ENCODE data around the gene ANKRD34A. TPM values are rescaled to one million over a fixed set of nuclear protein-coding genes. Genes with fewer than 3 reads are reported as not detected.

ANKRD34A gene
- total and polyA plus RNA-seq, 2 of the 4 experiments (the other 2 are of a cell fraction), result 0.90 to 1.9 TPM

GRCh38 chr1:145991735-145992412 lies 27.5 kb upstream of the ANKRD34A start:
- Histone ChIP-seq H3K9me1 (ENCODE audit: insufficient read depth, low read length) (peaks cover 9% of the 10 kb centered on the region), H4K91ac (ENCODE audit: insufficient read depth, low read depth, low read length) (no peak overlapping the region), H3K36me3 (ENCODE audit: control insufficient read depth, insufficient read depth, low read length) (peaks cover 13% of the 10 kb centered on the region), H2BK5ac (ENCODE audit: low read depth, low read length, poor library complexity, severe bottlenecking) (no peak overlapping the region), H4K5ac (ENCODE audit: low read depth, low read length) (no peak overlapping the region), H2BK15ac (ENCODE audit: low read depth, low read length) (no peak overlapping the region), H3K79me1 (ENCODE audit: low read depth in 1 of 2, low read length in 2 of 2) (peaks cover 18 to 30% of the 10 kb centered on the region in 2 experiments), H3K4me2 (ENCODE audit: low read depth, low read length) (no peak overlapping the region), H3K14ac (replicated peaks; ENCODE audit: low read depth, low read length) (no peak overlapping the region), H4K8ac (ENCODE audit: low read depth in 2 of 2, low read length in 2 of 2) (no peak overlapping the region), H3K27me3 (ENCODE audit: control insufficient read depth, insufficient read depth, low read length) (no peaks in the 10 kb centered on the region), H3K18ac (ENCODE audit: low read depth, low read length) (no peak overlapping the region), H3K23ac (ENCODE audit: low read depth, low read length) (no peak overlapping the region), H2BK20ac (ENCODE audit: low read depth, low read length) (no peak overlapping the region), H3K9me3 (ENCODE audit: control insufficient read depth, insufficient read depth, low read length) (no peaks in the 10 kb centered on the region), H3K4me1 (ENCODE audit: control insufficient read depth, insufficient read depth, low read length) (peaks cover 5% of the 10 kb centered on the region), H2AK5ac (ENCODE audit: low read depth, low read length) (no peak overlapping the region), H3K9ac (ENCODE audit: low read depth, low read length) (no peak overlapping the region), H3K4ac (ENCODE audit: low read depth, low read length) (no peak overlapping the region), H3K4me3 (ENCODE audit: insufficient read depth, low read depth, low read length) (no peak overlapping the region), H4K20me1 (ENCODE audit: insufficient read depth, low read length) (peaks cover 12% of the 10 kb centered on the region; the same call in 1 of the 2 replicates), H3K56ac (ENCODE audit: extremely low read depth, insufficient read depth, low read length) (no peak overlapping the region), H3K27ac (ENCODE audit: insufficient read depth, low read length) (no peak overlapping the region), H2BK120ac (ENCODE audit: low read depth, low read length) (no peak overlapping the region), H2AFZ (replicated peaks; ENCODE audit: low read length, poor library complexity) (no peak overlapping the region), H2AK9ac (replicated peaks; ENCODE audit: low read depth, low read length, poor library complexity) (no peak overlapping the region)
- no CpG with 5 or more reads among the region's 10 CpGs for WGBS, 2 experiments (ENCODE audit: extremely low coverage in 2 of 2, insufficient read length in 1 of 2)
- dilution Hi-C loops (cut with HindIII; ENCODE audit: low sequenced_read_pairs, unreplicated experiment) (no loop called here), in situ Hi-C loops (cut with MboI; ENCODE audit: low sequenced_read_pairs) (no loop called here), intact Hi-C loops (cut with micrococcal nuclease) (no loop called here)
- no TSS peak for BruUV-seq (replicated peaks)
- ChIA-PET CTCF (interaction anchor here (1.5 kb wide), 1 partner anchor 12 kb away, joined by 5 read pairs; no protein-coding TSS in a partner anchor), POLR2A (ENCODE audit: unreplicated experiment) (interaction anchor here (0.6 to 1.9 kb wide), 2 partner anchors 13 to 17 kb away, joined by 7 to 11 read pairs; no protein-coding TSS in a partner anchor)
- ATAC-seq (ENCODE audit: low read depth) (no peak), DNase-seq (no peak)
- no peak for TF ChIP-seq RFX5 (IDR thresholded peaks at IDR 0.05; ENCODE audit: low read depth, low read length)
- no peak for TF ChIP-seq FOS (IDR thresholded peaks at IDR 0.05; ENCODE audit: low read depth, low read length)
- no peak for TF ChIP-seq CEBPB (IDR thresholded peaks at IDR 0.05; ENCODE audit: low read depth, low read length)
- TF ChIP-seq BHLHE40 (IDR thresholded peaks at IDR 0.05; ENCODE audit: low read depth, low read length), result no peak

All from IMR-90 (cell line).